Measurements from ENCODE around the gene ENPP7. TPM values are rescaled to one million over a fixed set of nuclear protein-coding genes. Genes with fewer than 3 reads are reported as not detected.

The ENPP7 gene
- total and polyA plus RNA-seq, 4 donors, result 0.08 TPM; not detected in 3

DNA sequence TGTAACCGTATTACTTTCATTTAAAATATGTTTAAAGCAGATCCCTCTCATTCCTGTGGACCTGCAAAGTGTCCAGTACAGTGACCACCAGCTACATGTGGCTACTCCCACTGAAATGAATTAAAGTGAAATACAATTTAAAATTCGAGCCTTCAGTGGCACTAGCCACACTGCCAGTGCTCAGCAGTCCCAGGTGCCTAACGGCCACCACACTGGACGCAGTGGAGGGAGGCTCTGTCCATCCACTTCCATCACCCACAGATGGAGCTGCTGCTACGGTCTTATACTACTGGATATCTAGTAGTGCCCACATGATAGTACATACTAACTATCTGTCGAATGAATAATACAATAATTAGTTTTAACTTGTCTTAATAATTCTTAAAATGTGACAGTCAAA is 44.9 kb downstream of the ENPP7 start:
- H3K36me3 ChIP-seq (ENCODE audit: control insufficient read depth, insufficient read depth, low read length), result peaks cover 5% of the 10 kb centered on the region
- no peak for DNase-seq (ENCODE audit: low read depth in 4 of 6, low spot score in 6 of 6)
- H3K27ac ChIP-seq (ENCODE audit: low read depth, low read length), result no peak overlapping the region
- no CpG with 5 or more reads among the region's 6 CpGs for WGBS (ENCODE audit: insufficient coverage)
- no peak overlapping the region for H3K4me3 ChIP-seq (ENCODE audit: low read depth, low read length)
- peaks cover 11% of the 10 kb centered on the region for H3K27me3 ChIP-seq (ENCODE audit: control insufficient read depth, insufficient read depth, low read length)
- H3K4me1 ChIP-seq (ENCODE audit: control insufficient read depth, insufficient read depth, low read length), result peaks cover 18% of the 10 kb centered on the region
- H3K9me3 ChIP-seq (ENCODE audit: control insufficient read depth, insufficient read depth, low read length), result no peaks in the 10 kb centered on the region

DNA sequence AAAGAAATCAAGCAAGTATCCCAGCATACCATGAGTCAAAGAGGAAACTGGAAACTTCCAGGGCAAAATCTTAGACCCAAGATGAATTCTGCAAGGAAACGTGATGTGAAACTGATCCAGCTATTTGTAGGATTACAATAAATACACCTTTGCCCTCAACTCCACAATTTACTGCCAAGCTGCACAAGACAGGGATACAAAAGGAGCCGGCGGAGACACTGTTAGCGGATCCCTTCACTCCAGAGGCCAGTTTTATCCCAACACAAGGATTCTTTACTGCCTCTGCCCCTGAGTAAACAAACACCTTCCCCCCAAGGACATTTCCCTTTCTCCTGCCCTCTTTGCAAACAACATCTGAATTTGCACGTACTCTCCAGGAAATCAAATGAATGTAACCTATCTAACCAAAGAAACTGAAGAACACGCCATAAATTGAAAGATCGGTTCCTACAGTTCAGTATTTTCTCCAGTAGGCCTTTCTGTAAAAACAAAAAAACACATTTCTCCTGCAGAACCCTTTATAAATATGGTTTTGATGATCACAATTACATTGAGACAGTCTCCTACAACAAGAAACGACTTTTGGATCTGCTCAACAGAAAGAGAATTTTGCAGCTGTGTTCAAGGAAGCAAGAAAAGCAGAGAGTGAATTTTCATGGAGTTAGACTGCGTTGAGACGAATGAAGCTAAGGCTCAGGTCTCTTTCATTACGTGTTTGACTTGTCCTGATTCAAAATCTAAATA is 45.8 kb downstream of the ENPP7 start:
- peak in 2 of 6 donors; percentile 35 to 41 for DNase-seq (ENCODE audit: low read depth in 4 of 6, low spot score in 6 of 6)
- Histone ChIP-seq H3K9me3 (ENCODE audit: control insufficient read depth, insufficient read depth, low read length) (no peaks in the 10 kb centered on the region), H3K4me3 (ENCODE audit: low read depth, low read length) (peak overlapping the region; percentile 49), H3K4me1 (ENCODE audit: control insufficient read depth, insufficient read depth, low read length) (peaks cover 21% of the 10 kb centered on the region), H3K27ac (ENCODE audit: low read depth, low read length) (peak overlapping the region; percentile 81), H3K27me3 (ENCODE audit: control insufficient read depth, insufficient read depth, low read length) (peaks cover 8% of the 10 kb centered on the region), H3K36me3 (ENCODE audit: control insufficient read depth, insufficient read depth, low read length) (peaks cover 13% of the 10 kb centered on the region)
- 39% methylated on average over 8 of the region's 11 CpGs for WGBS (ENCODE audit: insufficient coverage)

DNA sequence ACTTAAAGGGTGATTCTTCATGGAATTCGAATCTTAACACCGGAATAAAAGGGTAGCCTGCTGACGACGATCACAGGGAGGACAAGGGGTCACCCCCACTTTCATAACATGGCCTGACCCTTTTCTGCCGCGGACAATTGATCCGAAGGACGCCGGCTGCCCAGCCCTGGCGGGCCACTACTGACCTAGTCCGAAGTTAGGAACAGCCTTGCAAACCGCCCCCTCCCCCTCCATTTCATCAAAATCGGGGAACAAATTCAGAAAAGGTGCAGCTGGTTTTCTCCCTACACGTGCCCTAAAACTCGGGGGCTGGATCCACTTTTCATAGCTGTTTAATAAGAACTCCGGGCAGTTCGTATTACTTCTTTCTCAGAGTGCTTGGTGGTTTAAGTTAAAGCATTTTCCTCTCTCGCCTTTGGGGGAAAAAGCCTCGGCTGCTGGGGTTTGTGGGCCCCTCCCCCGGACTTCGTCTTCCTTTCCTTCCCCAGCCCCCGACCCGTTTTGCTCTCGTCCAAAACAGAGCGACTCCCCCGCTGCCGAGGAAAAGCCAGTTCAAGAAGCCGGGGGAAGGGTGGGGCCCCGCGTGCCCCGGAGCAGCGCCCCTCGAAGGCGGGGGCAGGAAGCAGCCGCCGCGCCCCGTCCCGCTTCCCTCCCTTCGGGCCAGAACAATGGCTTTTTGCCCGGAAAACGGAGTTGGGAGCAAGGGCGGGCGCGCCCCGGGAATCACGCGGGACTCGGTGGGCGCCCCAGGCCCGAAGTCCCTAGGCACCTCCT is 46.6 kb downstream of the ENPP7 start:
- H3K27ac ChIP-seq (ENCODE audit: low read depth, low read length), result peak overlapping the region; percentile 81
- 2% methylated on average over 44 of the region's 51 CpGs for WGBS (ENCODE audit: insufficient coverage)
- peak in 2 of 6 donors; percentile 63 to 87 for DNase-seq (ENCODE audit: low read depth in 4 of 6, low spot score in 6 of 6)

DNA sequence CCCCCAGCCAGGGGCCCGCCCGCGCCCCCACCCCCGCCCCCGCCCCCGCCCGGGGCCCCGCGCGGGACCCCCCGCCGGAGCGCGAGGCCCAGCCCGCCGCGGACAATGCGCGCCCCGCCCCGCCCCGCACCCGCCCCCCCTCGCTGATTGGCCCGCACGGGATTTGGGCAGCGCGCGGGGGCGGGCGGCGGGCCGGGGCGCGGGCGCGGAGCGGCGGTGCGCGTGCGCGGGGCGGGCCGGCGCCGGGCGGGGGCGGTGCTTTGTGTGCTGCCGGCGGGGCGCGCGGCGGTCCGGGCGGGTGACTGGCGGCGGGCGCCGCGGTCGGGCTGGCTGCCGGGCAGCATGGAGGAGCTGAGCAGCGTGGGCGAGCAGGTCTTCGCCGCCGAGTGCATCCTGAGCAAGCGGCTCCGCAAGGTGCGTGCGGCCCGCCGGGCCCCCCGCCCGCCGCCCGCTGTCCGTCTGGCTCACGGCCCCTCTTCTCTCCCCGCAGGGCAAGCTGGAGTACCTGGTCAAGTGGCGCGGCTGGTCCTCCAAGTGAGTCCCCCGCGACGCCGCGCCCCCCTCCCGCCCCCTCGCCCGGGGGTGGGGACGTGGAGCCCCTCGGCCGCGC is 47.3 kb downstream of the ENPP7 start, which contains the start of gene CBX2:
CBX2 (plus strand) TSS at position 255 of the 610 bp plus-strand sequence; CDS start at position 343, 88 bp downstream.
- Histone ChIP-seq H3K27me3 (ENCODE audit: control insufficient read depth, insufficient read depth, low read length) (peaks cover 8% of the 10 kb centered on the region), H3K36me3 (ENCODE audit: control insufficient read depth, insufficient read depth, low read length) (peaks cover 23% of the 10 kb centered on the region), H3K4me3 (ENCODE audit: low read depth, low read length) (peak within 1 kb of the TSS; percentile 57), H3K27ac (ENCODE audit: low read depth, low read length) (peak within 1 kb of the TSS; percentile 81), H3K4me1 (ENCODE audit: control insufficient read depth, insufficient read depth, low read length) (peaks cover 24% of the 10 kb centered on the region), H3K9me3 (ENCODE audit: control insufficient read depth, insufficient read depth, low read length) (no peaks in the 10 kb centered on the region)
- WGBS (ENCODE audit: insufficient coverage), result under 1% methylated on average over 90 of the region's 96 CpGs
- peak in 3 of 6 donors; percentile 69 to 94 (median 91) for DNase-seq (ENCODE audit: low read depth in 4 of 6, low spot score in 6 of 6)

More for the DNA sequence above, 46.6 kb downstream of the ENPP7 start:
- H3K4me1 ChIP-seq (ENCODE audit: control insufficient read depth, insufficient read depth, low read length), result peaks cover 24% of the 10 kb centered on the region
- peak overlapping the region; percentile 49 for H3K4me3 ChIP-seq (ENCODE audit: low read depth, low read length)
- H3K36me3 ChIP-seq (ENCODE audit: control insufficient read depth, insufficient read depth, low read length), result peaks cover 20% of the 10 kb centered on the region
- no peaks in the 10 kb centered on the region for H3K9me3 ChIP-seq (ENCODE audit: control insufficient read depth, insufficient read depth, low read length)
- H3K27me3 ChIP-seq (ENCODE audit: control insufficient read depth, insufficient read depth, low read length), result peaks cover 8% of the 10 kb centered on the region

DNA sequence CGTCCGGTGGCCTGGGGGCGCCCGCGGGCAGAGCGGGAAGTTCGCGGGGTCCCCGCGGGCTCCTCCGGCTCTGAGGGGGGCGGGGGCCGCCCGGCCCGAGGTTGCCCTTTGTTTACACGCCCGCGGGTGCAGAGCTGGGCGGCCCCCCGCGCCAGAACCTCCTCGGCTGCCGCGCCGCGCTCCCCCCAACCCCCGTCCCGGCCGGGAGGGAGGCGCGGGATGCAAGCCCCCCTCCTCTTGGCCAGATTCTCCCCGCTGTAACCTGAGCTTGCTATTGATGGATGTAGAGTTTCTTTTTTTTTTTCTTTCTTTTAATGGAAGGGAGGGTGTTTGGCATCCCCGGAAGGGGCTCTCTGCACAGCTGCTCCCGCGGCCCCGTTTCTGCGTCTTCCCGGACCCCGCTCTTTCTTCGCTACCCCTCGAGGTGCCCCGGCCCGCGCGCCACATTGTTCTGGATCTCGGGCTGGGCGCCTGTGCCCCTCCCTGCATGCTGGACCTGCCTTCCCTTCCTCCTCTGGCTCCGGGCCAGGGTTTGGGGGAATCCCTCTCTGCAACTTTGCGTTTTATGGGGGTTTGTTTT is 47.9 kb downstream of the ENPP7 start:
- peak in 2 of 6 donors; percentile 74 to 77 for DNase-seq (ENCODE audit: low read depth in 4 of 6, low spot score in 6 of 6)
- WGBS (ENCODE audit: insufficient coverage), result under 1% methylated on average over 38 of the region's 49 CpGs
- peaks cover 8% of the 10 kb centered on the region for H3K27me3 ChIP-seq (ENCODE audit: control insufficient read depth, insufficient read depth, low read length)
- H3K36me3 ChIP-seq (ENCODE audit: control insufficient read depth, insufficient read depth, low read length), result peaks cover 24% of the 10 kb centered on the region
- H3K9me3 ChIP-seq (ENCODE audit: control insufficient read depth, insufficient read depth, low read length), result no peaks in the 10 kb centered on the region
- H3K4me1 ChIP-seq (ENCODE audit: control insufficient read depth, insufficient read depth, low read length), result peaks cover 24% of the 10 kb centered on the region
- H3K4me3 ChIP-seq (ENCODE audit: low read depth, low read length), result peak overlapping the region; percentile 57
- no peak overlapping the region for H3K27ac ChIP-seq (ENCODE audit: low read depth, low read length)

DNA sequence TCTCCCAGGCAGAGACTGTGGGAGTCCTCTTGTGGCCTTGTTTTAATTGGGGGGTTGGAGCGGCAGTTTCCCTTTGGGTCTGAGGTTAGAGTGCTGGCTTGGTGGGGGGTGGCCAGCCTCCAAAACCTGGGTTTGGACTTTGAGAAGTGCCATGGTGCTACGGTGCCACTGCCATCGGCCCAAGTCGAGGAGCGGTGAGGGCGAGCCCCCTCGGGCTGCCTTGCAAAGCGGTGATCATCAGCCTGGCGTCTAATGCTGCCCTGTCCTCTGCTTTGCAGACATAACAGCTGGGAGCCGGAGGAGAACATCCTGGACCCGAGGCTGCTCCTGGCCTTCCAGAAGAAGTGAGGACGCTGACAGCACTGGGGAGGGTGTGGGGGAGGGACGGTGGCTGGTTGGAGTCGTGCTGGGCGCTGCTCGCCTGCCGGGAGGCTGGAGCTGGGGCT is 48.4 kb downstream of the ENPP7 start:
- WGBS (ENCODE audit: insufficient coverage), result 15% methylated on average over 17 of the region's 17 CpGs
- peaks cover 29% of the 10 kb centered on the region for H3K36me3 ChIP-seq (ENCODE audit: control insufficient read depth, insufficient read depth, low read length)
- H3K4me1 ChIP-seq (ENCODE audit: control insufficient read depth, insufficient read depth, low read length), result peaks cover 24% of the 10 kb centered on the region
- peaks cover 8% of the 10 kb centered on the region for H3K27me3 ChIP-seq (ENCODE audit: control insufficient read depth, insufficient read depth, low read length)
- DNase-seq (ENCODE audit: low read depth in 4 of 6, low spot score in 6 of 6), result no peak
- no peaks in the 10 kb centered on the region for H3K9me3 ChIP-seq (ENCODE audit: control insufficient read depth, insufficient read depth, low read length)
- H3K27ac ChIP-seq (ENCODE audit: low read depth, low read length), result no peak overlapping the region
- peak overlapping the region; percentile 57 for H3K4me3 ChIP-seq (ENCODE audit: low read depth, low read length)

DNA sequence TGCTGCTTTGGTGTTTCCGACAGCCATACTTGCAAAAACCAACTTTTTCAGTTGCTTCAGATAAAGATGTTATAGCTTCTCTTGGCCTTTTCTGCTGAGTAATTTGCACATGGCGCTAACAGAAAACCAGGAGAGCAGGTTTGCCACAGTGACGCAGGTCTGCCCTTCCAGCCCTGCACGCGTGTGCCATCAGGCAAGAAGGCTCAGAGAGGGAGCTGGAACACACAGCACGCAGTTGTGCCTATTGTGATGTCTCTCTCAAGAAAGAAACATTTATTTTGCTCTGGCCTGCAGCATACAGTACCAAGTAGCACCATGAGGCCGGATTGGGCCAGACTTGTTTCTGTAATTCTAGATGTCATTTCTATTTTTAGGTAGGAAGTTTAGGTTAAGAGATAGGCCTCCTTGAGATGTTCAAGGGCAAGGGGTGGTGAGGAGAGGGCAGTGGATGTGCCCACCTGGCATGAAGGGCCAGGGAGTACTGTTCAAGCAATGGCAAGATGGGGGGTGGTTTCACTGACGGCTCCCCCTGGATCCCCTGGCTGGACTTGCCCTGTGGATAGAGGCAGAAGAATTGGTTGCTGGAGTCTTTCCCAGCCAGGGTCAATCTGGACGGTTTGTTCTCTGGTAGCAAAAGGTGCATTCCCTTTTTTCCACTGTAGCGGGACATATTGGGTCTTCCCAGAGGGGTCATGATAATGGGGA is 49.1 kb downstream of the ENPP7 start:
- Histone ChIP-seq H3K4me3 (ENCODE audit: low read depth, low read length) (peak overlapping the region; percentile 57), H3K27me3 (ENCODE audit: control insufficient read depth, insufficient read depth, low read length) (peaks cover 6% of the 10 kb centered on the region), H3K4me1 (ENCODE audit: control insufficient read depth, insufficient read depth, low read length) (peaks cover 24% of the 10 kb centered on the region), H3K27ac (ENCODE audit: low read depth, low read length) (no peak overlapping the region), H3K9me3 (ENCODE audit: control insufficient read depth, insufficient read depth, low read length) (no peaks in the 10 kb centered on the region), H3K36me3 (ENCODE audit: control insufficient read depth, insufficient read depth, low read length) (peaks cover 36% of the 10 kb centered on the region)
- DNase-seq (ENCODE audit: low read depth in 4 of 6, low spot score in 6 of 6), result no peak
- 94% methylated on average over 10 of the region's 10 CpGs for WGBS (ENCODE audit: insufficient coverage)

DNA sequence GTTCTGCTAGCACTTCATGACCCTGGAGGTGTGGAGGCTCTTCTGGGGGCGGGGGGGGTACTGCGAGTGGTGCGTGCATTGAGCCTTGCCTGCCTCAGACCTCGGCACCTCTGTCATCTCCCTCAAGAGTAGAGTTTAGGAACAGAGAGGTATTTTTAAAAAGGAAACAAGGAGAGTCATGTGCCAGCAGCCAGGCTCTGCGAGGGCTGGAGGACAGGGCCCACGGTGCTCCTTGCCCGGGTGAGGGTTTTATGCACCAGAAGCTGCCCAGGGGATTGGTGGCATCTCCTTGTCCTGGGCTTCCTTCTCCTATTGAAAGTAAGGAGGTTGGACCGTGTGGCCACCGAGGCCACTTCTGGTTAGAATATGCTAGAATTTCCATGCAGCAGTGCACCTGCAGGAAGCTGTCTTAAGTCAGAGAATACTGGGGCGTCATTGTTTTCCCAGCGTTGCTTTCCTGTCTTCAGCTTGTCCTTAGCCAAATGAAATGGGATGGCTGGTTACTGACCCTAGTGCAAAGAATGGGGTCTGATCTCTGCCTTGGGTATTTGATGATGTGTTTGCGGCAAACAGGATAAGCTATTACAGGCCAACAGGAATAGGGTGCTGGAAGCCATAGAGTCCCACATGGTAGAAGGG is 50.4 kb downstream of the ENPP7 start:
- DNase-seq (ENCODE audit: low read depth in 4 of 6, low spot score in 6 of 6), result no peak
- peaks cover 4% of the 10 kb centered on the region for H3K27me3 ChIP-seq (ENCODE audit: control insufficient read depth, insufficient read depth, low read length)
- H3K36me3 ChIP-seq (ENCODE audit: control insufficient read depth, insufficient read depth, low read length), result peaks cover 49% of the 10 kb centered on the region
- WGBS (ENCODE audit: insufficient coverage), result 76% methylated on average over 8 of the region's 12 CpGs
- H3K4me1 ChIP-seq (ENCODE audit: control insufficient read depth, insufficient read depth, low read length), result peaks cover 24% of the 10 kb centered on the region
- no peaks in the 10 kb centered on the region for H3K9me3 ChIP-seq (ENCODE audit: control insufficient read depth, insufficient read depth, low read length)
- no peak overlapping the region for H3K4me3 ChIP-seq (ENCODE audit: low read depth, low read length)
- H3K27ac ChIP-seq (ENCODE audit: low read depth, low read length), result no peak overlapping the region

Measured in spinal cord (tissue), 10 donors.